Type B pancreatic cell (in vitro differentiated cells): Measurements from ENCODE around the gene SYNJ2. TPM values are rescaled to one million over a fixed set of nuclear protein-coding genes. Genes with fewer than 3 reads are reported as not detected.

Experiments used
- DNase-seq: peaks from one replicate; pipeline ENCODE4 v3.0.0; 2021; ENCODE audit warnings: mixed read lengths; ENCODE audit not compliant: unreplicated experiment; ENCODE audit errors: extremely low spot score
- H3K27ac Mint-ChIP-seq: 2 replicates; pipeline ENCODE4 v1.8.0; 2021; ENCODE audit warnings: mild to moderate bottlenecking, mixed read lengths
- H3K27me3 Mint-ChIP-seq: 2 replicates; pipeline ENCODE4 v1.8.0; 2021; ENCODE audit warnings: mixed read lengths
- H3K36me3 Mint-ChIP-seq: 2 replicates; pipeline ENCODE4 v1.8.0; 2021; ENCODE audit warnings: mixed read lengths
- H3K4me1 Mint-ChIP-seq: one replicate; pipeline ENCODE4 v1.8.0; 2021; ENCODE audit warnings: mixed read lengths; ENCODE audit not compliant: unreplicated experiment
- H3K4me3 Mint-ChIP-seq: 2 replicates; pipeline ENCODE4 v1.8.0; 2021; ENCODE audit warnings: mild to moderate bottlenecking, mixed read lengths
- H3K9me3 Mint-ChIP-seq: 2 replicates; pipeline ENCODE4 v1.8.0; 2021; ENCODE audit warnings: mixed read lengths
- CTCF ChIP-seq: fragments of 200-600 bp; sonication (generic); conservative IDR thresholded peaks from 2 replicates; pipeline ENCODE4 v1.5.0; 2021; ENCODE audit warnings: antibody characterized with exemption, mild to moderate bottlenecking
- total RNA-seq: library from RNA; stranded (reverse); gene quantifications from 2 replicates; pipeline ENCODE4 v1.2.1, GENCODE V29; 2021; ENCODE audit warnings: low replicate concordance

The SYNJ2 gene
- total RNA-seq, 1 donor from 2014 or later: 17.0 TPM

- no peaks in the 10 kb centered on the region for H3K9me3 Mint-ChIP-seq
- no peak for DNase-seq
Measured at GRCh38 chr6:158021814-158022748, 40.4 kb downstream of the SYNJ2 start.

GRCh38 chr6:158022749-158023596 is 41.3 kb downstream of the SYNJ2 start:
- H3K4me3 Mint-ChIP-seq: no peak overlapping the region

More at GRCh38 chr6:158021814-158022748, 40.4 kb downstream of the SYNJ2 start:
- no peak overlapping the region for H3K27ac Mint-ChIP-seq
- peaks cover 23% of the 10 kb centered on the region for H3K4me1 Mint-ChIP-seq
- H3K36me3 Mint-ChIP-seq: peaks cover 11% of the 10 kb centered on the region
- H3K4me3 Mint-ChIP-seq: no peak overlapping the region
- H3K27me3 Mint-ChIP-seq: no peaks in the 10 kb centered on the region
- TF ChIP-seq CTCF: no peak

GRCh38 chr6:158023597-158023939 is 41.9 kb downstream of the SYNJ2 start:
- no peak for DNase-seq
- Mint-ChIP-seq H3K36me3 (peaks cover 11% of the 10 kb centered on the region), H3K9me3 (no peaks in the 10 kb centered on the region)

More at GRCh38 chr6:158022749-158023596, 41.3 kb downstream of the SYNJ2 start:
- H3K27ac Mint-ChIP-seq: no peak overlapping the region
- TF ChIP-seq CTCF: no peak
- no peak for DNase-seq
- peaks cover 31% of the 10 kb centered on the region for H3K4me1 Mint-ChIP-seq
- H3K27me3 Mint-ChIP-seq: no peaks in the 10 kb centered on the region
- peaks cover 11% of the 10 kb centered on the region for H3K36me3 Mint-ChIP-seq
- no peaks in the 10 kb centered on the region for H3K9me3 Mint-ChIP-seq

GRCh38 chr6:158024566-158025297 is 43.1 kb downstream of the SYNJ2 start:
- H3K27ac Mint-ChIP-seq: peak overlapping the region; percentile 79
- no peak for TF ChIP-seq CTCF
- DNase-seq: no peak
- H3K36me3 Mint-ChIP-seq: peaks cover 11% of the 10 kb centered on the region
- no peaks in the 10 kb centered on the region for H3K27me3 Mint-ChIP-seq
- no peaks in the 10 kb centered on the region for H3K9me3 Mint-ChIP-seq
- H3K4me1 Mint-ChIP-seq: peaks cover 32% of the 10 kb centered on the region
- no peak overlapping the region for H3K4me3 Mint-ChIP-seq

More at GRCh38 chr6:158023597-158023939, 41.9 kb downstream of the SYNJ2 start:
- Mint-ChIP-seq H3K27ac (no peak overlapping the region), H3K4me1 (peaks cover 32% of the 10 kb centered on the region), H3K4me3 (no peak overlapping the region), H3K27me3 (no peaks in the 10 kb centered on the region)
- no peak for TF ChIP-seq CTCF
